Left cardiac atrium (tissue), 4 donors: Measurements from ENCODE around the gene GMPPA. TPM values are rescaled to one million over a fixed set of nuclear protein-coding genes. Genes with fewer than 3 reads are reported as not detected.

Experiments
- ATAC-seq, 2 donors: fragments of 200-7000 bp; cut with Tn5 transposase; one replicate each; pipeline ENCODE4 v1.9.1; 2020; ENCODE audit warnings: mild to moderate bottlenecking in 2 of 2, moderate library complexity in 2 of 2
- DNase-seq: peaks from one replicate; pipeline ENCODE4 v3.0.0-alpha.2; 2020
- intact Hi-C, 2 donors: fragments of 100-400 bp; cut with DNase I; formaldehyde crosslinking; loops; one replicate each; pipeline versions ENCODE4 v1.14.1 to v1.15.1; 2022 to 2023
- total RNA-seq, 2 donors: library from RNA; stranded (reverse); fragmentation: NEBNext Ultra II Directional; extraction: Animal tissue kit (Norgen Biotek cat#: 25700); gene quantifications; one replicate each; pipeline ENCODE4 v1.2.1, GENCODE V29; 2021
- donor health status: DM: no; HTN: yes; CAD: no.
- donor health status: DM: no; HTN: yes; CAD: no; lungs with severe emphysema.
- donor health status: DM: yes; HTN: yes; CAD: no.
- donor health status: Dilated cardiomyopathy.

GMPPA gene
- total RNA-seq, 2 donors from 2014 or later, result 29.0 to 30.0 TPM

DNA sequence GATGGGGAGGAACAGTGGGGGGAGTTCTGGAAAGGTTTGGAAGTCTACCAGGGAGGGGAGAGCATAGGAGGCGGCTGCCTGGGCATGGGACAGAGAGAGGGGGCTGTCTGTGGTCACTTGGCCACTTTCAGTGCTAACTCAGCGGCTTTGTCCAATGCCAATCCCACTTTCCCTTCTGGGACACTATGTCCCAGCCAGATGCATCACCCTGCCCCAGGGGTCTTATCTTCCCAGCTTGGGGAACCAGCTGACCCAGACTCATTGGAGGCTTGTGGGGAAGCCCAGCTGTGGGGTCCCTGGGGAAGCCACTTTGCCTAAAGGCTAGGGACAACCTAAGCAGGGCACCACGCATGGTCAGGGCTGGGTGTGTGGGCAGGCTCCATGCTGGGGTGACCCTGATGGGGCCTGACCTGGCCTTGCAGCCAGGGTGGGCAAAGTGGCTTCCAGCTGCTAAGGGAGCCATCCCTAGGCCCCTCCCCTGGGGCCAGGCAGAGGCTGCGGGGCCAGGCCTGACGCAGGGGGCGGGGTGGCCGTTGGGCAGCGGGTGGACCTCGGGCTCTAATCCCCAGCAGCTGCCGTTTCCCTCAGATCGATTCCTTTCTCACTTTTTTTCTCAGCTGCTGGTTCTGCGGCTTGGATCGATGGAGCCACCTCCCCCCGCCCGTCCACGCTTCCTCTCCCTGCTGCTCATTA lies 14.0 kb downstream of the GMPPA start:
- no peak for DNase-seq
- intact Hi-C loops, result no loop called here
- no peak for ATAC-seq

DNA sequence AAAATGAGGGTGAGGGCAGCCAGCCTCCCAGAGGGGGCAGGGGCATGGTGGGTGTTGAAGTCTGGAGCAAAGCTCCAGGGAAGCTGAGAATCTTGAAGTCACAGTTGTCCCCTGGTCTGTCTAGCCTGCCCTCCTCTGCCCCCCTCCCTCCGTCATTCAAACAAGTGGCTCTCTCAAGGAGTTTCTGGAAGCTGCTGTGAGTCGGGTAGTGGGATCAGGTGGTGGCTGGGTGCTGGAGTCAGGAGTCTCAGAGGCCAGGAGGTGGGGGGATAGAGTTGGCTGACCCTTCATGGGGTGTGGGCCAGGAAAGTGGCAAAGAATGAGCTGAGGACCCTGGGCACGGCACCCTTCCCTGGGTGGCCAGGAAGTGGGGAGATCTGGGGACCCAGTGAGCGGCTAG lies 15.1 kb downstream of the GMPPA start:
- DNase-seq, result no peak
- intact Hi-C loops, result no loop called here
- ATAC-seq, result no peak

DNA sequence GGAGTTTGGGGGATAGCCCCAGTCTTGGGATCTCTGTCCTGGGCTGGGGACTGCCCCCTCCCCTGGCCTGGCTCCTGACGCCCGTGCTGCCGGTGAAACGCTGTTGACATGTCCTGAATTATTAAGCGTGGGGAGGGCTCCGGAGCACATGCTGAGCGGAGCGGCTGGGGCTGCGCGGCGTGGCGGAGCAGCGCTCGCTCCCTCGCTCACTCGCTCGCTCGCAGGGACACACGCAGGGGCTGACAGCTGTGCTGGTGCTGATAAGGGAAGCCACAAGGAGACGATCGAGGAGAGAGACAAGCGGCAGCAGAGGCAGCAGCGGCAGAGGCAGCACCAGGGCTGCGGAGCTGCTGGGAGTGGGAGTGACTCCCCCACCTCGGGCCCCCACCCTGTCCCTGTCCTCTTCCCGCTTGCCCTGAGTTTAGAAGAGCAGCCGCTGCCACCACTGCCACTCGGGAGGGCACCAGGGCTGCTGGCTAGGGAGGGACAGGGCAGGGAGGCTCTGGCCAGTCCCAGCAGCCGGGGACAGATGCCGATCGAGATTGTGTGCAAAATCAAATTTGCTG lies 15.6 kb downstream of the GMPPA start, which contains the start of gene ASIC4:
Gene ASIC4 (plus strand): TSS at position 287 of the 566 bp plus-strand sequence. CDS start 243 bp downstream, at position 530.
- no peak for DNase-seq
- intact Hi-C loops, result no loop called here
- ATAC-seq, result peak; percentile 7 to 51

DNA sequence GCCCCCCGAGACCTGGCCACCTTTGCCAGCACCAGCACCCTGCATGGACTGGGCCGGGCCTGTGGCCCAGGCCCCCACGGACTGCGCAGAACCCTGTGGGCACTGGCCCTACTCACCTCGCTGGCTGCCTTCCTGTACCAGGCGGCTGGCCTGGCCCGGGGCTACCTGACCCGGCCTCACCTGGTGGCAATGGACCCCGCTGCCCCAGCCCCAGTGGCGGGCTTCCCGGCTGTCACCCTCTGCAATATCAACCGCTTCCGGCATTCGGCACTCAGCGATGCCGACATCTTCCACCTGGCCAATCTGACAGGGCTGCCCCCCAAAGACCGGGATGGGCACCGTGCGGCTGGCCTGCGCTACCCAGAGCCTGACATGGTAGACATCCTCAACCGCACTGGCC lies 16.1 kb downstream of the GMPPA start:
- intact Hi-C loops, result no loop called here
- no peak for ATAC-seq
- no peak for DNase-seq

DNA sequence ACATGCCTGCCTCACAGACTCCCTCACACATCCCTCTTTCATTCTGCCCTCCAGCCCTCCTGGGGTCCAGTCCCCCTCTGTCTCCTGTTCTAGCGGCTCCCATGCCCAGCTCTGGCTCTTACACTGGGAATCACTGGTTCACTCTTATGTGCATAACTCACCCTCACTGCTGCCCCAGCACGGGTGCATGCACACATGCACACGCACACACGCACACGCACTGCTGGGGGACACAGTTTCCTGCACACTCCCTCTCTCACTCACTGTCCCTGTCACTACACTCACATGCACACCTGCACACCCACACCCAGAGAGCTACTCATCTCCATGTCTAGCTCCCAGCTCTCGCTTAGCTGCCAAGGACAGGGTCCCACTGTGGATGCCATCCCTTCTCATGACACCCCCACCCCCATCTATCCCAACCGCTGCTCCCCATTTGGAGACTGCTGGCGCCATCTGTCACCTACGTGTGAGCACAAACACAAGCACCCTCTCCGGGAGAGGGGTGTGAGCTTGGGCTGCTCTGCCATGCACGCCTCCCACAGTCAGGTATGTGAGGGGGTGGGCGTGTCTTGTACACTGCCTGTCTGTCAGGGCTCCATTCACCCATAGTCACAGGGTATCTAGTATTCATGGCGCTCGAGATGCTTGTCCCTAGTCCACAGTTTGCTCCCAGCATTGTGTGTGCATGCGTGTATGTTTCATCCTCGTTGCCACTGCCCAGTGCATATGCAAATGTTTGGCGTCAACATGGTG lies 17.4 kb downstream of the GMPPA start:
- intact Hi-C loops, result no loop called here
- ATAC-seq, result no peak
- no peak for DNase-seq

DNA sequence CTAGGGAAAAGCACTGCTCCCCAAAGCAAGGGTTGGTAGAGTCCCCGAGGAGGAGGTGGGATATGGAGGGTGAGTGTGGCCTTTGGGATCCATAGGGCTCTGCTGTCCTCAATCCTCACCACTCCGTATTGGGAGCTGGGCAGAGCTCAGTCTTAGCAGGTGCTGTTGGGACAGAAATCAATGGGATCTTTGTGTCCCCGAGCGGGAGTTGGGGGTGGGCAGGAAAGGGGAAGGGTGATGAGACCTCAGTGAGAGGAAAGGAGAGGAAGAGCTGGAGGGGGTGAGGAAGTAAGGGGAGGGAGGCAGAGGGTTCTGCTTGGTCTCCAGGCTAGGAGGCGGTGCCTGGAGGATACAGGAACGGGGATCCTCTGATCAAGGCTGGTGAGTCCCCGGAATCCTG lies 18.2 kb downstream of the GMPPA start:
- no peak for DNase-seq
- no peak for ATAC-seq
- intact Hi-C loops, result no loop called here

DNA sequence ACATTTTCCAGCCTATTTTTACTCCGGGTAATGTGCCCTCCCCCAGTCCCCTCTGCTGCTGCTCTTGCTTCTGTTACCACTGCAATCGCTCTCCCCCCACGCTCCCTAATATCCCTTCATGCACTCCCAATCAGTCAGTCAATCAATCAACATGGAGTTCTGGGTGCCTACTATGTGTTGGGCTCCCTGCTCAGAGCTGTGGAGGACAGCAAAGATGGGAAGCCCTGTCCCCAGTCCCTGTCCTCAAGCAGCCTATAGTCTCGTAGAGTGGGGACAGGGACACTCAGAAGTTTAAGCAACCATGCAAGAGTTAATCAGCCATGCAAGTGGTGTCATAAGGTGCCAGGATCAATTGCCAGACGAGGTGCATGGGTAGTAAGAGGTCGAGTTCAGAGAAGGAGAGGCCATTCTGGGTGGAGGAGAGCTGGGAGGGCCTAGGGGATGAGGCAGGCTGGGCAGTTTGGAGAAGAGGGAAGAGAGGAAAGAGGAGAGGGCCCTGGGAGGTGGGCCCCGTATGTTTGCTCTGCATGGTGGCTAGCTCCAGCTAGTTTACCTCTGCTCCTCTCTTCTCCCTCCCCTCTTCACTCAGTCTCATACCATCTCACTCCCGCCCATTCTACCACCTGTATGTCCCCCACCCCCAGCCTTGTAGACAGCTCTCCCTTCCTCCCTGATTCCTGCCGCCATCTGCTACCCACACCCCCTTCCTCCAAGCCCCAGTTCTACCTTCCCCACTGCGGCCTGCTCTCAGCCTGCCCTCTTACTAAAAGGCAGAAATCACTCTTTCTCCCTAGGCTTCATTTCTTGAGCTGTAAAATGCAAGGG lies 19.5 kb downstream of the GMPPA start:
- intact Hi-C loops, result no loop called here
- no peak for DNase-seq
- ATAC-seq, result no peak

DNA sequence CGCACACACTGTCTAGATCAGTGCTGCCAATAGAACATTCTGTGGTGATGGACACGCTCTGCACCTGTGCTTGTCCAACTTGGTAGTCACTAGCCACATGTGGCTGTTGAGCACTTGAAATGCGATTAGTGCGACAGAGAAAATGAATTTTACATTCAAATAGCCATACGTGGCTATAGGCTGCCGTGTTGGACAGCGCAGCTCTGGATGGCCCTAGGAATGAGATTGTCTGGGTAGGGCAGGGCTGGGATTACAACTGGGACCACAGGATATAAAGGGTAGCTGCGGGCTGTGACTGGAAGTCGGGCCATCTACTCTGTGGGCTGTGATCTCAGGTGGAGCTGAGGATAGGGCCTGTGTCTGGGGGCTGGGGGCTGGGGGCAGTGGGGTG lies 20.8 kb downstream of the GMPPA start:
- DNase-seq, result no peak
- no peak for ATAC-seq
- intact Hi-C loops, result no loop called here

DNA sequence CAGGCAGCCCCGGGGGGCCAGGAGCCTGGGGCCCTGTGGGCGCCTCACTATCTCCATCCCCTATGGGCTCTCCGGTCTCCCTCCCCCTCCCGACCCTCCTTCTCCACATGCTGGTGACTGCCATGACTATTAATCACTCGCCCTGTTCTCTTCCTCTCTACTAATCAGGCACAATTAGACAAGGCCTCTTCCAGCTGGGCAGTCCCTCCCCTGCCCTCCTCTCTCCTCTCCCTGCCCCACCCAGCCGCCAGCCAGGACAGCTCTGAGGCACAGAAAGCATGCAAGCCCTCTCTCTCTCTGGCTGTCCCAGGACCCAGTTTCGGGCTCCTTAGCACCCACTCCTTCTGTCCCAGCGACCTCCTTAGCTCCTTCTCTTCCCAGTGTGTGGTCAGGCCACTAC lies 21.4 kb downstream of the GMPPA start:
- DNase-seq (no peak), ATAC-seq (peak; percentile 45 to 48)
- intact Hi-C loops, result no loop called here

DNA sequence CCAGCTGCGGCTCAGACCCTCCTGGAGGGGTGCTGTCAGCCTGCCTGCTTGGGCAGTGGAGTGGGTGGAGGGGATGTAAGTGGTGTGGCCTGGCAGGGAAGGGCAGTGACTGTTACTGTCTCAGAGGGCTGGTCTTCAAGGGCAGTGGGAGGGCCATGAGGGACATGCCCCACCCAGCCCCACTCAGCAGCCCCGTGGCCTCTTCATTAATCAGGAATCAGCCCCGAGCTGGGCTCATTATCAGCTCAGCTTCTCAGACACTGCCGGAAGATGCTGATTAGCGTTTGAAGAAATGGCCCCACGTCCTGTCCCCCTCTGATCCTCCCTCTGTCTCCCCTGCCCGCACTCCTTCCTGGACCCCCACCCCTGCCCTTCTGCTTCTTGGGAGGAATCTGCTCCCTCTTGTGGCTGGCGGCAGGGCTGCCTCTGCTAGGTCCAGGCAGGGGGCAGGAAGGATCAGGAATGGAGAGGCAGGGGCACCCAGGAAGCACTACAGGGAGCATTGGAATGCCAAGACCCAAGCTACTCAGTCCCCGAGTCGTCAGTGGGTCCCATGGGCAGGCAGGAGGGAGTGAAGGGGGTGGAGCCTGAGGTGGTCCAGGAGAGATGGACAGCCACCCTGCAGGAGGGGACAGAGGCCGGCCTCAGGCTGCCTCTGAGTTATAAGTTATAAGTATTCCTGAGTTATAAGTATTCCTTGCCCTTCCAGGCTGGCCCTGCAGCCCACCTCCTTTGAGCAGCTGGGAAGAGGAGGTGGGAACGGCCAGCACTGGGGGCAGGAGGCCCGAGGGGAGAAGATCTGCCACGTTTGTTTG lies 22.6 kb downstream of the GMPPA start:
- DNase-seq (peak; percentile 51), ATAC-seq (peak; percentile 74 to 82)
- intact Hi-C loops, result no loop called here

DNA sequence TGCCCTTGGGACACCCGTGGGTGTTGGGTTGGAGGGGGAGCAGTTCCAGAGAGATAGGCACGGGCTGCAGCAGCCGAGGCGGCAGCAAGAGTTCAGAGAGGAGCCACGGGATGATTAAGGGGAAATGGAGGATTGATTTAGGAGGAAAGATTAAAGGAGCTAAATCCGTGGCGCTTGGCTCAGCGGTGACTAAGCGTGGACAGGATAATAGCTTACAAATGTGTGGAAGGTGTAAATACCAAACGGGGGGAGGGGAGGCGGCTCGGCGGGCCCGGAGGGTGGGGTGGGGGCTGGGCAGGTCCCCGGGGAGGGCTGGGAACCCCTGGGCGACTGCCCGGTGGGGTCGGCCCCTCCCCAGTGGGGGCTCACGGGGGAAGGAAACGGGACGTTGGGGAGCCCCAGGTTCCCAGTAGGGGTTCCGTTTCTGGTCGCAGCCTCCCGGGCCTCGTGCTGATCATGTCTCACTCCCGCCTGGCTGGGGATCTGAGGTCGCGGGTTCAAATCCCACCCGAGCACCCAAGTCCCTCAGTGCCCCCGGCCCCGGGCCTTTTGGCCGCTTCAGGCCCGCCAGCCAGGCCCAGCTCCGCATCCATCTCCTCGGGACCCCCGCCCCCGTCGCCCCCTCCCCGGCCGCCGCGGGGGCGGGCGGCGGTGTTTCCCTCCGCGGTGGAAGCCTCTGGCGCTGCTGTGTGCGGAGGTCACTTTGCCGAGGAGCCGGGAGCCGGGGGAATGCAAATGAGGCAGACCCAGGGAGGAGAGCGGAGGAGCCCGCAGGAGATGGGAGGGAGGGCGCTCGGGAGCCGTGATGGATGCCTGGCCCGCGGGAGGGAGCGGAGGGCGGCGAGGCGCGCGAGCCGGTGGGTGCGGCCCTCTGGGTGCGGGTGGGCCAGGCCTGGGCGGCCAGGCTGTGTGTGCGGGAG lies 23.7 kb downstream of the GMPPA start:
- intact Hi-C loops, result no loop called here
- DNase-seq, result peak; percentile 54

DNA sequence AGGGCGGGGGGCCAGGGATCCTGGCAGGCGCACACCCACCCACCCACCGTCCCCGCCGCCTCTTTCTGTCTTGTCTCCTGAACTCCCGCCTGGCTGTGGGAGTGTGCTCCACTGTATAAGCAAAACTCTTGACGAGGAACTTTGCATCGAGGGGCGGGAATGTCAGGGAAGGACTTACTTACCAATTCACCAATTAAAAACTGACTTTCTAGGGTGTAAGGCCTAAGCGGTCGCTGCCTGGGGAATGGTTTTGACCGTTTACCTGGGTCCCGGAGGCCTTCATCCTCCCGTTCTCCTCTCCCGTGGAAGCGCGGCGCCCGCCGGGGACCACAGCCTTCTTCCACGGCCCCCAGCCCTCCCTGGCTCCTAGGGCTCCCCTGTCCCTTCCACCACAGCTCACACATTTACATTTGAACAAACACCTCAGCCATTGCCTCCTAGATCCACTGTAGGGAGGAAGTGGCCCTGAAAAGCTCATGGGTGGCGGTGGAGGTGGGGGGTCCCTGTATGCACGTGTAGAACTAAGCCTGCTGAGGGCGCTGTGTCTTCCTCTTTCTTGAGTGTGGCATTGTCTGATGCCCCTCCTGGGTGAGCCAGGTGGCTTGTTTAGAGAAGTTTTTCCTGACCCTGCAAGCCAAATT lies 24.5 kb downstream of the GMPPA start:
- no peak for ATAC-seq
- intact Hi-C loops, result no loop called here
- no peak for DNase-seq

More for the DNA sequence above, 23.7 kb downstream of the GMPPA start:
- peak; percentile 14 to 50 for ATAC-seq

DNA sequence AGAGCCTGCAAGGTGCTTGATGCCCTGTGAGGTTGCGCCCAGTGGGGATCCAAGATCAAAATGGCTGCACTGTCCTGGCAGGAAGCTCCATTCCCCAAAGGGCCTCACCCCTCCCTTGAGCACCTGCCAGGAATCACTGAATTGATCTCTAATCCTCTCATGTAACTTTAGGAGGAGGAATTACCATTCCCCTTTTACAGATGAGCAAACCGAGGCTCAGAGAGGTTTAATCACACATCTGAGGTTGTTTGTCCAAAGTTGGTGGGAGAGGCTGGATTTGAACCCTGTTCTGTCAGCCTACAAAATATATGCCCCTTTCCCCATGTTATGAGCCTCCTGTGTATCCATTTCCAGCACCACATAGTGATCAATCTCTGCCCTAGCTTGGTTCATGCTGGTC lies 26.1 kb downstream of the GMPPA start:
- ATAC-seq, result no peak
- intact Hi-C loops, result loop anchor here (1.0 to 5.0 kb wide), 3 partner anchors 25 to 53 kb away; no protein-coding TSS in a partner anchor
- no peak for DNase-seq

DNA sequence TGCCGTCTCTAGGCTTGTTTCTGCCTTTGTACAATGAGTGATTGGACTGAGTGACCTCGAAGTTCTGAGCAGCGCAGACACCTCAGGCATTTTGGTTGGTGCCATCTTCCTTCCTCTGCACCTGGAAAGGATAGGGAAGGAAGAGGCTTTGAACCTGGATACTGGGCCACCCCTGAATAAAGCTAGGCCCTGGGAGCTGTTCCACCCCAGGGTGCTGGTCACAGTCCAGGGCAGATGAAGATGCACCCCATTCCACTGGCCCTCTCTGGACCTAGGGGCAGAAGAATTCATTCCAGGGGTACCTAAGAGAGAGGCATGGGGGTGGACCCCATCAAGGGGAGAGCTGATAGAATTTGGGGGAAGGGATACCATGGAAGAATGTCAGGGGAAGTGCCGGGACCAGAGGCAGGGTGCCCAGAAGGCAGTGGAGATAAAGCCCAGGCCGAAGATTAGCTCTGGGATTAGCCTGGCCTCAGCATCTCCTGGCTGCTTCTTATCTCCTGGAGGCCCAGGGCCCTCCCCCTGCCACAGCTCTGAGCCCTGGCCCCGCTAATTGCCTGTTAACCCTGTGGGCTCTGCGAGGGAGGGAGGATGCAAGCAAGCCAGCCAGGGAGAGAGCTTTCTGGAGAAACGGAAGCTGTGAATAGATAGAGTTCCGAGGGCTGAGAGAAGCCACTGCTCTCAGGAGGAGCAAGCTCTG lies 27.0 kb downstream of the GMPPA start:
- DNase-seq (no peak), ATAC-seq (peak; percentile 17 to 33)
- intact Hi-C loops, result loop anchor here (5.0 kb wide), 2 partner anchors 48 to 53 kb away; no protein-coding TSS in a partner anchor

DNA sequence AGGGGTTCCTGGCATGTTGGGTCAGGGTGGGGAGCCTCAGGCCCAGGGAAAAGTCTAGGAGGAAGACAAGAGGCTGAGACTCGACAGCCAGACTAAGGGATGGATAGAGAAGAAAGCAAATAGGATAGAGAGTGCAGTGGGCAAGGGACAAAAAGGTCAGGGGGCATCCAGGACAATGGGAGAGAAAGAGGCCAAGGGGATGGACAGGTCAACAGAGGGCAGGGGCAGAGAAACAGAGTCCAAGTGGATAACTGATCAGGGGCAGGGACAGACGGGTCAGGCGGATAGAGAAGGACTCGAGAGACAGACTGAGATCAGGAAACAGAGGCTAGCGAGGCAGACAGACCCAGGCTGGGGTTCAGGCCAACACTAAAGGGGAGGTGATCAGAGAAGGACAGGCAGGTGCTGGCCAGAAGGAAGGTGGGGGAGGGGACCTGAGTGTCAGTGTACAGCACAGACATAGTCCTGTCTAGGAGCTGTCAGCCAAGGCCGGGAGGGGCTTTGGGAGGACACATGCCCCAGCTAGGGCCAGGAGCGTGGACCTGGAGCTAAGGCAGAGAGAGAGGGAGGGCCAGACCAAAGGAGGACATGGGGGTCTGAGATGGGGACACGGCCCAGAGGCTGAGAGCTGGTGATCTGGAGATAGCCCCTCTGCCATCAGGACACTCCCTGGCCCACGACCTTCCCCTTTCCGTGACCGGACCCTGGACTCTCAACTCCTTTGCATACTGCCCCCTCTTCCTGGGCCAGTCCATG lies 27.8 kb downstream of the GMPPA start:
- intact Hi-C loops, result loop anchor here (5.0 kb wide), 2 partner anchors 49 to 54 kb away; no protein-coding TSS in a partner anchor
- DNase-seq (no peak), ATAC-seq (peak in 1 of 2 donors; percentile 3)

DNA sequence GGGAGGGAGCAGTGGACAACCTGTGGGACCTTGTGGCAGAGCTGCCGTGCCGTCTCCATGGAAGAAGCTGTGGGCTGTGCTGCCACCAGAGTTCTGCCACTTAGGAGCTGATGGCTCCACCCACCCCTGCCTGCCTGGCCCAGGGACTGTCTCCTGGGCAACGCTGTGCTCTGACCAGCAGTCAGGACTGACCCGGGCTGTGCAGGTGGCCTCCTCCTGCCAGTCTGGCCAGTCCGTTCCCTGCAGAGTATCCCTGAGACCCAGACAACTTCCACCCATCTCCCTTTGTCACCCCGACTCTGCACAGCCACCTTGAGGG lies 28.3 kb downstream of the GMPPA start:
- intact Hi-C loops, result loop anchor here (5.0 kb wide), 2 partner anchors 50 to 55 kb away; no protein-coding TSS in a partner anchor
- no peak for DNase-seq

More for the DNA sequence above, 28.3 kb downstream of the GMPPA start:
- ATAC-seq, result peak; percentile 58 to 63
